Nephron progenitor cell (in vitro differentiated cells): Measurements from ENCODE around the gene DDX1.
A peak's percentile ranks its signal among the peaks of the same experiment; 100 is the strongest.

Source experiments
- DNase-seq: peaks from one replicate; pipeline ENCODE4 v3.0.0; 2021
- H3K27ac Mint-ChIP-seq: 2 replicates; pipeline ENCODE4 v1.8.0; 2021; ENCODE audit warnings: mild to moderate bottlenecking, moderate library complexity, mixed read lengths
- H3K27me3 Mint-ChIP-seq: 2 replicates; pipeline ENCODE4 v1.8.0; 2021; ENCODE audit warnings: mild to moderate bottlenecking, low read depth, mixed read lengths; ENCODE audit not compliant: poor library complexity
- H3K36me3 Mint-ChIP-seq: 2 replicates; pipeline ENCODE4 v1.8.0; 2021; ENCODE audit warnings: low read depth, mixed read lengths
- H3K4me1 Mint-ChIP-seq: 2 replicates; pipeline ENCODE4 v1.8.0; 2021; ENCODE audit warnings: mixed read lengths
- H3K4me3 Mint-ChIP-seq: 2 replicates; pipeline ENCODE4 v1.8.0; 2021; ENCODE audit warnings: mild to moderate bottlenecking, moderate library complexity, mixed read lengths
- H3K9me3 Mint-ChIP-seq: 2 replicates; pipeline ENCODE4 v1.8.0; 2021; ENCODE audit warnings: mild to moderate bottlenecking, moderate library complexity, mixed read lengths
- CTCF ChIP-seq: fragments of 200-600 bp; sonication (generic); IDR thresholded peaks from 2 replicates; pipeline ENCODE4 v1.5.0; 2021; ENCODE audit warnings: antibody characterized with exemption

The DDX1 gene

GRCh38 chr2:15625344-15626036 is 33.8 kb downstream of the DDX1 start:
- peaks cover 10% of the 10 kb centered on the region for H3K9me3 Mint-ChIP-seq
- H3K36me3 Mint-ChIP-seq = peaks cover 96% of the 10 kb centered on the region
- no peak for DNase-seq
- no peaks in the 10 kb centered on the region for H3K27me3 Mint-ChIP-seq
- no peak for TF ChIP-seq CTCF
- no peak overlapping the region for H3K27ac Mint-ChIP-seq
- no peak overlapping the region for H3K4me3 Mint-ChIP-seq
- no peaks in the 10 kb centered on the region for H3K4me1 Mint-ChIP-seq

DNA sequence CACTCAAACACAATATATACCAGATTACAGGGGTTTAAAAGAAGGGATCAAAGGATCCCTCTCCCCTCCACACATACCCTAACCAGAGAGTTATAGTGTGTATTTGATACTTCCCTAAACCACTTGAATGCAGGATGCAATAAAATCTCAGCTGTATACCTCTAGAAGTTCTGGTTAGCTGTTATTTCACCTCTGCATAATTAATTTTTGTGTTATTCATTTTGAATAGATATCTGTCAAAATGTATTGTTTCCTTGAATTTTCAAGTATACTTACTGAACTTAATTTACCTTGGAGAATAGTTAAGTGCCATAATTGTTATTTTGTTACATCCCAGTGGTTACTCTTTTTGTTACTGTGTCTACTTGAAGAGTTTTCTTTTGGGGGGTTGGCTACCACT is 34.5 kb downstream of the DDX1 start:
- H3K36me3 Mint-ChIP-seq = peaks cover 98% of the 10 kb centered on the region
- H3K9me3 Mint-ChIP-seq = peaks cover 10% of the 10 kb centered on the region

GRCh38 chr2:15626967-15627366 is 35.3 kb downstream of the DDX1 start:
- Mint-ChIP-seq H3K9me3 (peaks cover 10% of the 10 kb centered on the region), H3K27me3 (no peaks in the 10 kb centered on the region), H3K27ac (no peak overlapping the region), H3K36me3 (peaks cover 99% of the 10 kb centered on the region), H3K4me1 (no peaks in the 10 kb centered on the region), H3K4me3 (no peak overlapping the region)
- DNase-seq = no peak
- TF ChIP-seq CTCF = no peak

More for the DNA sequence above, 34.5 kb downstream of the DDX1 start:
- no peaks in the 10 kb centered on the region for H3K27me3 Mint-ChIP-seq
- DNase-seq = no peak
- H3K4me1 Mint-ChIP-seq = no peaks in the 10 kb centered on the region
- H3K4me3 Mint-ChIP-seq = no peak overlapping the region
- TF ChIP-seq CTCF = no peak
- H3K27ac Mint-ChIP-seq = no peak overlapping the region

DNA sequence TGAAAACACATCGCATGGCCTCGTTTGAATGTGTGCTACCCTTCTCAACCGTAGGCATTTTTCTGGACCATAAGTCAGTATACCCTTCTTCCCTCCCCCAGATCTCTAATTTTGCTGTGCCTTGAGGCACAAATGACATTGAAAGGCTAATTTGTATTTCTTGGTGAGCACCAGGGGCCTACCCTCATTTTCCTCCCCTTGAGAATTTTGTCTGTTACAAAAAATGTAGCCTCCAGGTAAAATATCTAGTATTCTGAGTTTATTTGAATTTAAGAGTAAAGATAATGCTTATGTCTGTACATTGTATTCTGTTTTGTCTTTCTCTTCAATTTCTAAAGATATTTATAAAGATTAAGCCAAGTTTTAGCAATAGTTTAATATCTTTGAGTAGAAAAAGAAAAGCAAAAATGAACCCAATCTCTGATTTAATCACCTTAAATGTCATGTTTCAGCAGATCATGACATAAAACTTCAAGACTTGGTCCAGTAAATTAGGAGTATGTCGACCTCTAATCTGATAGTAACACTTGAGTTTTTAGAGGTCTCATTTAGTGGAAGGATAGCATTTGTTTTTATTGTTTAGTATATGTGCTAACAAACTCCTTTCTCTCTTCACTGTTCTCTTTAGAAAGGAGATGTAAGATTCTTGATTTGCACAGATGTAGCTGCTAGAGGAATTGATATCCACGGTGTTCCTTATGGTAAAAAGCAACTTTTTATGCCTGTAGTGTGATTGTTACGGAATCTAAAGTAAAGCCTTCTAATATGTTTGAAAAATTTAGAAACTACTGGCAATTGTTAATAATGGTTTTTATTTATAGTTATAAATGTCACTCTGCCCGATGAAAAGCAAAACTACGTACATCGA is 36.4 kb downstream of the DDX1 start:
- Mint-ChIP-seq H3K36me3 (peaks cover 99% of the 10 kb centered on the region), H3K27me3 (no peaks in the 10 kb centered on the region), H3K4me1 (no peaks in the 10 kb centered on the region), H3K4me3 (no peak overlapping the region), H3K9me3 (peaks cover 10% of the 10 kb centered on the region), H3K27ac (peak overlapping the region; percentile 69)
- TF ChIP-seq CTCF = no peak
- DNase-seq = no peak

- Mint-ChIP-seq H3K27ac (no peak overlapping the region), H3K9me3 (peaks cover 4% of the 10 kb centered on the region), H3K27me3 (no peaks in the 10 kb centered on the region), H3K4me3 (no peak overlapping the region), H3K36me3 (peaks cover 98% of the 10 kb centered on the region), H3K4me1 (no peaks in the 10 kb centered on the region)
- no peak for TF ChIP-seq CTCF
- DNase-seq = no peak
Measured at GRCh38 chr2:15628899-15629855, 37.5 kb downstream of the DDX1 start.
